Activated CD8-positive, alpha-beta memory T cell treated with anti-CD3 and anti-CD28 coated beads for 48 hours (primary cell): Measurements from ENCODE around the gene MC1R.
"Not testable (repeated sequence)": the region's sequence is repeated elsewhere in the genome, so short reads cannot be mapped to it uniquely, and the experiment has no call there.

Experiments used
- DNase-seq, 3 experiments: peaks; one replicate each; pipeline ENCODE4 v3.0.0-alpha.2; 2020; ENCODE audit warnings: low read depth in 2 of 3, low spot score in 2 of 3

MC1R gene

DNA sequence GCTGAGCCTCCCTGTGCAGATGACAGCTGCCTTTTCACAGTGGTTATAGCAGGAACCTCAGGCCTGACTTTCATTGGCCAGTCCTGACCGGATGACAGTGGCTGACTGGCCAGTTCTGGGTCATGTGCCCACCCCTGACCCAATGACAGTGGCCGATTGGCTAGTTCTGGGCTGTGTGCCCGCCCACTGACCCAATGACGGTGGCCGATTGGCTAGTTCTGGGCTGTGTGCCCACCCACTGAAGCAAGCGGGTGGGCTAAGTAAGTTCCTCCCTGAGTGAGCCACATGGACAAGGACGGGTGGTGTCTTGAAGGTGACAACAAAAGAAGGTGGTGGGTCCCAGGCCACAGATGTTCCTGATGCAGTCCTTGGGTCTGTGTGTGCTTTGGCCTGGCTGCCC lies 39.4 kb downstream of the MC1R start:
- no peak for DNase-seq

DNA sequence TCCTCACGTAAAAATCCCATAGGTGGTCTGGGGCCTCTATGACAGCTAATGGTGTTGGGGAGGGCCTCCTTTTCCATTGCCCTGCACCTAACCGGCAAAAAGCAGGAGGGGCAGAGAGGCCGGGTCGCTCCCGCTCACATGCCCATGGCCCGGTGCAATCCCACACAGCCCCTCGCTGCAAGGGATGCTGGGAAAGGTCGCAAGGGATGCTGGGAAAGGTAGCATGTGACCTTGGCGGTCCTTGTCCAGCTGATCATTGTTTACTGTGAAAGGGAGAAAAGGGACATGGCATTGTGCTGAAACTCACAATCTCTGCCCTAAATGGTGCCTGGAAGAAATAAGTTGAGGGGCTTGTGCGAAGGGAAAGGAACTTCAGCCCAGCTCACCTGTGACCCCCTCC lies 39.9 kb downstream of the MC1R start:
- no peak for DNase-seq

- no peak for DNase-seq
These were observed 42.3 kb downstream of the MC1R start for GRCh38 chr16:89960966-89961365.

DNA sequence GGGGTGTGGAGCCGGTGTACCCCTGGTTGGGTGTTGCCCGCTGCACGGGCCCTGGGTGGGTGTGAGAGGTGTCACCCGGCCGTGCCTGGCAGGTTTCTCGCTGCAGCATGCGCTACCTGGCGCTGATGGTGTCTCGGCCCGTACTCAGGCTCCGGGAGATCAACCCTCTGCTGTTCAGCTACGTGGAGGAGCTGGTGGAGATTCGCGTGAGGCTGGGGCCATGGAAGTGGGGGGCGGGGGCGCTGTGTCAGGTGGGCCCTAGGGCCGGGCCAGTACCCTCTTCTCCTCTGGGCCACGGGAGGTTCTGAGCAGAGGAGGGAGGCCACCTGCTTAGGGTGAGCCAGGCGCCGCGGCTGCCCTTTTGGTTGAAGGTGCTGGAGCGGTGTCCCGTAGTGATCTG lies 43.3 kb downstream of the MC1R start:
- DNase-seq, result no peak

DNA sequence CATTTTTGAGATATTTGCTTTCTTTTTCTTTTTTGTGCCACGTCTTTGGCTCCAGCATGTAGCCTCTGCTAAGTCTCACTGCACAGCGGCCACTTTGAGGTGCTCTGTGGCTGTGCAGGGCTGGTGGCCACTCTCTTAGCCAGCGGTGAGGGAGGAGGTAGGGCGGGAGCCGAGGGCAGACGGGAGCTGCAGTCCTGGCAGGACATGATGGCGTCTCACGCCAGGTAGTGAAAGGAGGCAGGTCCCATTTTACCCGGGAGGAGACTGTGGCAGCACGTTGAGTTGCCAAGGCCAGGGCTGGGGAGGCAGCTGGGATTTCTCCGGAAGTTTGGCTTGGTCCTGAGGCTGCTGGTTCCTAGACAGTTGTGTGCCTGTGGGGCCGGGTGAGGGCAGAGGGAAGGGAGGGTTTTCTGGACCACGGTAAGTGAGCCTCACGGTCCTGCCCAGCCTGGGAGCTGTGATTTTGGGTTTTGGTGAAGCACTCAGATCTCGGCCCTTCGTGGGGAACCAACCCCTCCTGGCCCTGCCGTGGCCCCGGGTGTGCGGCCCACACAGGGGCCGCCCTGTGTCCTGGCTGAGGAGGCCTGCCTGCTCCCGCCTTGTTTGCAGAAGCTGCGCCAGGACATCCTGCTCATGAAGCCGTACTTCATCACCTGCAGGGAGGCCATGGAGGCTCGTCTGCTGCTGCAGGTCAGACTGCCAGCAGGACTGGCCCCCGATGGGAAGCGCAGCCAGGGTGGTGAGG lies 44.3 kb downstream of the MC1R start:
- no peak for DNase-seq

- DNase-seq, result no peak
These were observed 45.5 kb downstream of the MC1R start for GRCh38 chr16:89964201-89964600.

DNA sequence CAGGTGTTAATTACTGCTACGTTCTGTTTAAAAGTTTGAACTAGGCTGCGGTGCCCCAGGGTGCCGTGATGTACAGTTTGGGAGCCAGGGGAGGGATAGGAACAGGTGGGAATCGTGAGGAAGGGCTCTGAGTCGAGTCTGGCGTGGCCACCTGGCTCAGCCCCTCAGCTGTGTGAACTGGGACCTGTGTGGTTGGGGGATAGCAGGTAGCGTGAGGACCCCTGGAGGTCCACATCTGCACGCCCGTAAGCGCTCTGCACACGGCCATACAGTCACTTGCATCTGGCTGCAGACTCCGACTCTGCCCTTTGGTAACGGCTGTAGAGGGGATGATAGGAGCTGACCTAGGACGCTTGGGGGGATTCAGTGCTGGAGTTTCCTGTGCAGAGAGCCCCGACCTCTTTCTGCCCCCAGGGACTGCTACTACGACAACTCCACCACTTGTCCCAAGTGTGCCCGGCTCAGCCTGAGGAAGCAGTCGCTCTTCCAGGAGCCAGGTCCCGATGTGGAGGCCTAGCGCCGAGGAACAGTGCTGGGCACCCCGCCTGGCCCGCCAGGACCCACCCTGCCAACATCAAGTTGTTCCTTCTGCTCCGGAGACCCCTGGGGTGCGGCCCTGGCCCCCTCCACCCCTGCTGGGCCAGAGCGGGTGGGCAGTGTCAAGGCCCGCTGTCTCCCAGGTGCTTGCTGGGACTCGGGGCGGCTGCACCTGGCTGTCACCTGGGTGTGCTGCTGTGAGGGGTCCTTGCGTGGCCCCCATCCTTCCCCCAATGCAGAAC lies 47.0 kb downstream of the MC1R start:
- no peak for DNase-seq

GRCh38 chr16:89966756-89967155 lies 48.1 kb downstream of the MC1R start:
- DNase-seq, result no peak

DNA sequence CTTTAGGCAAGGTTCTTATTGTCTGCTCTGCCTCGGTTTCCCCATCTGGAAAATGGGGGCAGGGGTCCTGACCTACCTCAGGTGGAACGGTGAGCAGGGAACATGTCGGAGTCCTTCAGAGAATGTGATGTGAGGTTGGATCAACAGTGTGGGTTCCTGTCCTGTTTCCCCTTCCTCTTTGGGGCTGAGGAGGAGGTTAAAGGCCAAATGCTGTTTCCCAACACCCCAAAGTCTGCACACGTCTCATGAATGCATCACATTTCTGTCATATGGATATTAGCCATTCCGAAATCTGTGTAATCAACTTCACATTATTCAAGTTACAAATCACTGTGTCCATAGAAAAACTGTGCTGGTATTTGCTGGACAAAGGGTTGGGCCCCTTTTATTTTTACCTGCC lies 48.8 kb downstream of the MC1R start:
- not testable (repeated sequence) for DNase-seq

GRCh38 chr16:89968074-89968473 lies 49.4 kb downstream of the MC1R start:
- not testable (repeated sequence) for DNase-seq

DNA sequence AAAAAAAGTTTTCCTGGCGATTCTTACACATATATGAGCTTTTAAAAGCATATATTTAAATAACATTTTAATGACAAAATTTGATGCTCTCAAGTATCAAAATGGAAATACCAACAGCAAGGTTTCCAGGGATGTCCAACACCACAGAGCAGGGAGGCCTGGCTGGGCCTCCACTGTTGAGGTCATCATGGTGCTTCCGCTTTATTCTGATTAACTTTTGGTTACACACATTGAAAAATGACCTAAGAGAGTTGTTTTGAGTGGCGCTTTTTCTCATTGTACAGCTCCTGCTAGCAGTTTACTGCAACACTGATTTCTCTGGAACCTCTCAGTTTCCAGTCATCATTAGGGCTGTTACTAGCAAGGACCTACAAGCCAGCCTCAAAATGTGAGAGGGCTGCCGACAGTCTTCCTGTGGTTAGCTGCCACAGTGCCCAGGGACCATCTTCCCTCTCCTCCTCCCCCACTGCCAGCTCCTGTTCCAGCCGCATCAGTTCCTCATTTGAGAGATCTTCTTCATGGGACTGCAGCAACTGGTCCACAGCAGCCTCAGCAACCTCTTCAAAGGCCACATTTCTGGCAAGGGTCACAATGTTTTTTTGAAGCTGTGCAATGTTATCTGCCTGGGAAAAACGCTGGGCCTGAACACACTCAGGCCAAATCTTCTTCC lies 51.2 kb downstream of the MC1R start:
- DNase-seq, result no peak
